ENCODE measurements around the gene SLC6A4. TPM values are rescaled to one million over a fixed set of nuclear protein-coding genes. Genes with fewer than 3 reads are reported as not detected.

The SLC6A4 gene
- total and polyA plus RNA-seq, 2 experiments from 2014 or later, result 0.06 to 0.14 TPM

DNA sequence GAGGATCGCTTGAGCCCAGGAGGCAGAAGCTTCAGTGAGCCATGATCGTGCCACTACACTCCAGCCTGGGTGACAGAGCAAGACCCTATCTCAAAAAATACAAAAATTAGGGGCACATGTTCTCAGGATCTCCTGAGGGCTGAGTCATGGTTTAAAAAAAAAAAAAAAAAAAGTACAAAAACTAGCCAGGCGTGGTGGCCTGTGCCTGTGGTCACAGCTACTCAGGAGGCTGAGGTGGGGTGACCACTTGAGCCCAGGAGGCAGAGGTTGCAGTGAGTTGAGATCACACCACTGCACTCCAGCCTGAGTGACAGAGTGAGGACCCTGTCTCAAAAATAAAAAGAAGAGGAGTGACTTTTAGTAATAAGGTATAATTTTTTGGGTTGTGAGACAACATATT is 39.4 kb upstream of the SLC6A4 start (continued):
- TF ChIP-seq, protein P1, sequence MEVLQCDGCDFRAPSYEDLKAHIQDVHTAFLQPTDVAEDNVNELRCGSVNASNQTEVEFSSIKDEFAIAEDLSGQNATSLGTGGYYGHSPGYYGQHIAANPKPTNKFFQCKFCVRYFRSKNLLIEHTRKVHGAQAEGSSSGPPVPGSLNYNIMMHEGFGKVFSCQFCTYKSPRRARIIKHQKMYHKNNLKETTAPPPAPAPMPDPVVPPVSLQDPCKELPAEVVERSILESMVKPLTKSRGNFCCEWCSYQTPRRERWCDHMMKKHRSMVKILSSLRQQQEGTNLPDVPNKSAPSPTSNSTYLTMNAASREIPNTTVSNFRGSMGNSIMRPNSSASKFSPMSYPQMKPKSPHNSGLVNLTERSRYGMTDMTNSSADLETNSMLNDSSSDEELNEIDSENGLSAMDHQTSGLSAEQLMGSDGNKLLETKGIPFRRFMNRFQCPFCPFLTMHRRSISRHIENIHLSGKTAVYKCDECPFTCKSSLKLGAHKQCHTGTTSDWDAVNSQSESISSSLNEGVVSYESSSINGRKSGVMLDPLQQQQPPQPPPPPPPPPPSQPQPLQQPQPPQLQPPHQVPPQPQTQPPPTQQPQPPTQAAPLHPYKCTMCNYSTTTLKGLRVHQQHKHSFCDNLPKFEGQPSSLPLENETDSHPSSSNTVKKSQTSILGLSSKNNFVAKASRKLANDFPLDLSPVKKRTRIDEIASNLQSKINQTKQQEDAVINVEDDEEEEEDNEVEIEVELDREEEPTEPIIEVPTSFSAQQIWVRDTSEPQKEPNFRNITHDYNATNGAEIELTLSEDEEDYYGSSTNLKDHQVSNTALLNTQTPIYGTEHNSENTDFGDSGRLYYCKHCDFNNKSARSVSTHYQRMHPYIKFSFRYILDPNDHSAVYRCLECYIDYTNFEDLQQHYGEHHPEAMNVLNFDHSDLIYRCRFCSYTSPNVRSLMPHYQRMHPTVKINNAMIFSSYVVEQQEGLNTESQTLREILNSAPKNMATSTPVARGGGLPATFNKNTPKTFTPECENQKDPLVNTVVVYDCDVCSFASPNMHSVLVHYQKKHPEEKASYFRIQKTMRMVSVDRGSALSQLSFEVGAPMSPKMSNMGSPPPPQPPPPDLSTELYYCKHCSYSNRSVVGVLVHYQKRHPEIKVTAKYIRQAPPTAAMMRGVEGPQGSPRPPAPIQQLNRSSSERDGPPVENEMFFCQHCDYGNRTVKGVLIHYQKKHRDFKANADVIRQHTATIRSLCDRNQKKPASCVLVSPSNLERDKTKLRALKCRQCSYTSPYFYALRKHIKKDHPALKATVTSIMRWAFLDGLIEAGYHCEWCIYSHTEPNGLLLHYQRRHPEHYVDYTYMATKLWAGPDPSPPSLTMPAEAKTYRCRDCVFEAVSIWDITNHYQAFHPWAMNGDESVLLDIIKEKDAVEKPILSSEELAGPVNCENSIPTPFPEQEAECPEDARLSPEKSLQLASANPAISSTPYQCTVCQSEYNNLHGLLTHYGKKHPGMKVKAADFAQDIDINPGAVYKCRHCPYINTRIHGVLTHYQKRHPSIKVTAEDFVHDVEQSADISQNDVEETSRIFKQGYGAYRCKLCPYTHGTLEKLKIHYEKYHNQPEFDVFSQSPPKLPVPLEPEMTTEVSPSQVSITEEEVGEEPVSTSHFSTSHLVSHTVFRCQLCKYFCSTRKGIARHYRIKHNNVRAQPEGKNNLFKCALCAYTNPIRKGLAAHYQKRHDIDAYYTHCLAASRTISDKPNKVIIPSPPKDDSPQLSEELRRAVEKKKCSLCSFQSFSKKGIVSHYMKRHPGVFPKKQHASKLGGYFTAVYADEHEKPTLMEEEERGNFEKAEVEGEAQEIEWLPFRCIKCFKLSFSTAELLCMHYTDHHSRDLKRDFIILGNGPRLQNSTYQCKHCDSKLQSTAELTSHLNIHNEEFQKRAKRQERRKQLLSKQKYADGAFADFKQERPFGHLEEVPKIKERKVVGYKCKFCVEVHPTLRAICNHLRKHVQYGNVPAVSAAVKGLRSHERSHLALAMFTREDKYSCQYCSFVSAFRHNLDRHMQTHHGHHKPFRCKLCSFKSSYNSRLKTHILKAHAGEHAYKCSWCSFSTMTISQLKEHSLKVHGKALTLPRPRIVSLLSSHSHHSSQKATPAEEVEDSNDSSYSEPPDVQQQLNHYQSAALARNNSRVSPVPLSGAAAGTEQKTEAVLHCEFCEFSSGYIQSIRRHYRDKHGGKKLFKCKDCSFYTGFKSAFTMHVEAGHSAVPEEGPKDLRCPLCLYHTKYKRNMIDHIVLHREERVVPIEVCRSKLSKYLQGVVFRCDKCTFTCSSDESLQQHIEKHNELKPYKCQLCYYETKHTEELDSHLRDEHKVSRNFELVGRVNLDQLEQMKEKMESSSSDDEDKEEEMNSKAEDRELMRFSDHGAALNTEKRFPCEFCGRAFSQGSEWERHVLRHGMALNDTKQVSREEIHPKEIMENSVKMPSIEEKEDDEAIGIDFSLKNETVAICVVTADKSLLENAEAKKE (CRISPR knock-in tag; IDR thresholded peaks at IDR 0.05), result no peak
- no peak for TF ChIP-seq NANOG (IDR thresholded peaks at IDR 0.05; ENCODE audit: borderline replicate concordance)

DNA sequence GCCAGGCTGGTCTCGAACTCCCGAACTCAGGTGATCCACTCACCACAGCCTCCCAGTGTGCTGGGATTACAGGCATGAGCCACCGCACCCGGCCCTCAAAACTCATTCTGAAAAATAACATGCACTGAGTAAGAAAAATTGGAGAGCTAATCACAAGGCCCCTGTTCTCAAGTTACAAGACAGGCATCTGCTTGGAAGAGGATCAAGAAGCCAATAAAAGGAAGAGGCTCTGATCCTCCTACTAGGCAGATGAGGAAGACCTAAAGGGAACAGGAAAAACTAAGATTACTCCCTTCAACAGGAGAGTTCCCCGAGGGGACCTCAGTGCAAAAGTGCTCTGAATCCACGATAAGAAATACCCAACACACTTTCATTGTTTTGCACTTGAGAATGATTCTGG is 37.9 kb upstream of the SLC6A4 start:
- Histone ChIP-seq H3F3A (replicated peaks; ENCODE audit: low read depth) (no peaks in the 10 kb centered on the region), H2AFZ (no peak overlapping the region), H3K27me3 (ENCODE audit: insufficient read depth) (no peaks in the 10 kb centered on the region), H3K4me1 (ENCODE audit: insufficient read depth) (no peaks in the 10 kb centered on the region), H3K36me3 (ENCODE audit: insufficient read depth) (peaks cover 38% of the 10 kb centered on the region), H3K4me2 (no peak overlapping the region), H4K20me1 (replicated peaks; ENCODE audit: insufficient read depth) (no peaks in the 10 kb centered on the region), H3K4me3 (no peak overlapping the region), H3K79me2 (replicated peaks; ENCODE audit: insufficient read depth) (no peaks in the 10 kb centered on the region), H3K27ac (ENCODE audit: low read depth) (no peak overlapping the region), H3K9me2 (ENCODE audit: insufficient read depth) (no peaks in the 10 kb centered on the region)
- Mint-ChIP-seq H3K4me1 (peaks cover 3% of the 10 kb centered on the region; the same call in 2 of the 3 replicates), H3K36me3 (ENCODE audit: low read depth) (peaks cover 41% of the 10 kb centered on the region), H3K9me3 (no peaks in the 10 kb centered on the region), H3K27me3 (ENCODE audit: insufficient read depth, low read depth, poor library complexity) (peaks cover 2% of the 10 kb centered on the region), H3K4me3 (no peak overlapping the region), H3K27ac (no peak overlapping the region)
- no peak for ATAC-seq
- DNase-seq (ENCODE audit: low spot score), result no peak
- TF ChIP-seq JUNB (IDR thresholded peaks at IDR 0.05; ENCODE audit: unreplicated experiment) (no peak), NANOG (IDR thresholded peaks at IDR 0.05; ENCODE audit: borderline replicate concordance) (no peak), ZNF114 (CRISPR knock-in tag; IDR thresholded peaks at IDR 0.05) (no peak), CREB1 (CRISPR knock-in tag; IDR thresholded peaks at IDR 0.05; ENCODE audit: low read depth) (no peak)
- TF ChIP-seq, protein P1 (CRISPR knock-in tag; IDR thresholded peaks at IDR 0.05), result no peak
- TF ChIP-seq, protein P2, sequence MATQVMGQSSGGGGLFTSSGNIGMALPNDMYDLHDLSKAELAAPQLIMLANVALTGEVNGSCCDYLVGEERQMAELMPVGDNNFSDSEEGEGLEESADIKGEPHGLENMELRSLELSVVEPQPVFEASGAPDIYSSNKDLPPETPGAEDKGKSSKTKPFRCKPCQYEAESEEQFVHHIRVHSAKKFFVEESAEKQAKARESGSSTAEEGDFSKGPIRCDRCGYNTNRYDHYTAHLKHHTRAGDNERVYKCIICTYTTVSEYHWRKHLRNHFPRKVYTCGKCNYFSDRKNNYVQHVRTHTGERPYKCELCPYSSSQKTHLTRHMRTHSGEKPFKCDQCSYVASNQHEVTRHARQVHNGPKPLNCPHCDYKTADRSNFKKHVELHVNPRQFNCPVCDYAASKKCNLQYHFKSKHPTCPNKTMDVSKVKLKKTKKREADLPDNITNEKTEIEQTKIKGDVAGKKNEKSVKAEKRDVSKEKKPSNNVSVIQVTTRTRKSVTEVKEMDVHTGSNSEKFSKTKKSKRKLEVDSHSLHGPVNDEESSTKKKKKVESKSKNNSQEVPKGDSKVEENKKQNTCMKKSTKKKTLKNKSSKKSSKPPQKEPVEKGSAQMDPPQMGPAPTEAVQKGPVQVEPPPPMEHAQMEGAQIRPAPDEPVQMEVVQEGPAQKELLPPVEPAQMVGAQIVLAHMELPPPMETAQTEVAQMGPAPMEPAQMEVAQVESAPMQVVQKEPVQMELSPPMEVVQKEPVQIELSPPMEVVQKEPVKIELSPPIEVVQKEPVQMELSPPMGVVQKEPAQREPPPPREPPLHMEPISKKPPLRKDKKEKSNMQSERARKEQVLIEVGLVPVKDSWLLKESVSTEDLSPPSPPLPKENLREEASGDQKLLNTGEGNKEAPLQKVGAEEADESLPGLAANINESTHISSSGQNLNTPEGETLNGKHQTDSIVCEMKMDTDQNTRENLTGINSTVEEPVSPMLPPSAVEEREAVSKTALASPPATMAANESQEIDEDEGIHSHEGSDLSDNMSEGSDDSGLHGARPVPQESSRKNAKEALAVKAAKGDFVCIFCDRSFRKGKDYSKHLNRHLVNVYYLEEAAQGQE (IDR thresholded peaks at IDR 0.05; ENCODE audit: unreplicated experiment), result no peak
